SK-N-MC (cell line): ENCODE measurements around the gene COMTD1.

Experiments
- EZH2 ChIP-seq: fragments of 200-600 bp; sonication (generic); IDR thresholded peaks from one replicate; pipeline ENCODE4 v1.6.1; 2017; ENCODE audit warnings: antibody characterized with exemption
- POLR2AphosphoS5 ChIP-seq: IDR thresholded peaks from 2 replicates; pipeline ENCODE4 v1.6.1; 2012; ENCODE audit warnings: mild to moderate bottlenecking, low read depth, low read length, borderline replicate concordance

- no peak for TF ChIP-seq POLR2AphosphoS5
- TF ChIP-seq EZH2, result no peak
These were observed 7.7 kb upstream of the COMTD1 start for GRCh38 chr10:75243426-75243825.
